WI38 (cell line): ENCODE results near the gene ADM2.

Source experiments
- H3K4me3 ChIP-seq: 2 replicates; pipeline ENCODE4 v1.5.1; 2011; ENCODE audit warnings: low read depth, mild to moderate bottlenecking, control low read depth, low read length
- CTCF ChIP-seq: IDR thresholded peaks from 2 replicates; pipeline ENCODE4 v1.5.1; 2012; ENCODE audit warnings: low read depth, mild to moderate bottlenecking, control low read depth, low read length

ADM2 gene

GRCh38 chr22:50489363-50490243 is 8.3 kb downstream of the ADM2 start:
- no peak for TF ChIP-seq CTCF
- no peak overlapping the region for H3K4me3 ChIP-seq

DNA sequence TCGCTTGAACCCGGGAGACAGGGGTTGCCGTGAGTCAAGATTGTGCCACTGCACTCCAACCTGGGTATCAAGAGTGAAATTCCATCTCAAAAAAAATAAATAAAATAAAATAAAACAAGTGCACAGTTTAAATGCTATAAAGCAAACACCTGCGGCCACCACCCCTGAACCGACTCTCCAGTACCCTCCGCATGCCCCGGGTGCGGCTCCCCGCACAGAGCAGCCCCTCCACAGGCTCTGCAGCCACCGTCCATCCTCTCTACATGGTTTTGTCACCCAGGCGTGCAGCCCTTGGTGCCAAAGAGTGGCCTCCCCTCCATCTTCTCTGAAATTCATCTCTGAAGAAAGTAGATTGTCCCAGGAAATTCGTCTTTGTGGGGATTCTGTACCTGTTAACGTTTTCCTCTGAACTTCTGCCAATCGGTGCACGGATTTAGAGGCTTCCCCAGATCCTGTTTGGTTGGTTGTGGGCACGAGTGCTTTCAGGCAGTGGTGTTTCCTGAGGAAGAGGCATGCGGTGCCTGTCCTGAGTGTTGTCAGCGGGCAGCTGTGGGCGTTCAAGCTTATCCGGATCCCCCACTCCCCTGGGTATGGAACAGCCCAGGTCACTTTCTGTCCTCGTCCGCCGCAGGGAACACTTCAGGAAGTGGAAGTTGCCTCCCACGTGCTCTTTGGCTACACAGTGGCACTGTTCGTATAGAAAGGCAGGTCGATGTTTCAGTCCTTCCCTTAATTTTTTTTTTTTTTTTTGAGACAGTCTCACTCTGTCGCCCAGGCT is 9.4 kb downstream of the ADM2 start:
- no peak for TF ChIP-seq CTCF

GRCh38 chr22:50497093-50497492 is 15.8 kb downstream of the ADM2 start:
- H3K4me3 ChIP-seq, result no peak overlapping the region
- no peak for TF ChIP-seq CTCF

More for the DNA sequence above, 9.4 kb downstream of the ADM2 start:
- no peak overlapping the region for H3K4me3 ChIP-seq

DNA sequence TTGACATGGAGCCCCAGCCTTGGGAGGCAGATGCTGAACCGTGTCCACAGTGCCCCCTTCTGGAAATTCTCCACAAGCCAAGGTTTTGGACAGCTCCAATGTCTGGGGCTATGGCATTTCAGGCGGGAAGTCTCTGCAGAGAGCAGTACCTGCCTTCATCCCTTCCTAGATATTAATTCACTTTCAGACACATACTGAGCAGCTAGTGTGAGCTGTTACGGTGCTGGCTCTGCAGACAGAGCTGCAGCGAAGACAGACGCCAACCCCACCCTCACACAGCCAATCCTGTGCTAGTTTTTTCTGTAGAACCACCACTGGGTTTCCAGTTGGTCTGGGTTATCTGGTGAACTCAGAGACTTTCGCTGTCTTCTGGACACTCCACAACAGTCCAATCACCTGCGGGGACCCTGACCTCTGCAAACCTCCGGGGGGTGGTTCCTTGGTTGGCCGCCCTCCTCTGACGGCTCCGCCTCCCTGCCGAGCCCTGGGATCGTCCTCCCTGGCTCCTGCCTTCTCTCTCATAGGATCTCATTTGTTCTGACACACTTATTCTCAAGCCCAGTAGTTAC is 17.1 kb downstream of the ADM2 start:
- peak; percentile 62 for TF ChIP-seq CTCF
- no peak overlapping the region for H3K4me3 ChIP-seq

GRCh38 chr22:50500452-50500851 is 19.1 kb downstream of the ADM2 start:
- no peak for TF ChIP-seq CTCF

DNA sequence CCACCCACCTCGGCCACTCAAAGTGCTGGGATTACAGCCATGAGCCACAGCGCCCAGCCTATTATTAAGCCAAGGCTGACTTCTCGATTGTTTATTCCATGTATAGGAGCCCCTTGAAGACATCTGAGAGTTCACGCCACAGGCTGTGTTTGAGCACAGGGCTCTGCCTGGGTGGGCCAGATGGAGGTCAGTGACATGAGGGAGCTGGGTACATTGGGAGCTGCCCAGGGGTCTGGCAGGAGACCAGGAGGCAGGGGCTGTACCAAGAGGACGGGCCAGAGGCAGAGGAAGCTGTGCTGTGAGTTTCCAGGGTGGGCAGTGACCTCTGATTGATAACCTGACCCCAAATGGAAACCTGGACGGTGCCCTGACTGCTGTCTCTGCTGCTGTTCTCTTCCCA is 20.8 kb downstream of the ADM2 start:
- no peak for TF ChIP-seq CTCF
- H3K4me3 ChIP-seq, result no peak overlapping the region

More at GRCh38 chr22:50500452-50500851, 19.1 kb downstream of the ADM2 start:
- H3K4me3 ChIP-seq, result no peak overlapping the region
